HCT116 (cell line): Measurements from ENCODE around the gene RAB3B. TPM values are rescaled to one million over a fixed set of nuclear protein-coding genes. Genes with fewer than 3 reads are reported as not detected.

ENCODE experiments used
- ATAC-seq: fragments of 200-7000 bp; cut with Tn5 transposase; 2 replicates; pipeline ENCODE4 v1.9.1; 2020; ENCODE audit warnings: mild to moderate bottlenecking, moderate library complexity
- BruUV-seq: library from RNA; stranded (reverse); fragments of 400-500 nt; replicated peaks from 2 replicates; lab custom pipeline; 2021; lab: Mats Ljungman, UMichigan
- CTCF ChIA-PET: fragments of 300-600 bp; sonication (Branson Sonifier 250); formaldehyde crosslinking; loops from one replicate; lab custom pipeline; 2021; ENCODE audit warnings: antibody characterized with exemption; lab: Charles Lee
- POLR2A ChIA-PET: fragments of 300-600, 350-600 bp; sonication (Branson Sonifier 250); formaldehyde crosslinking; loops from one replicate; lab custom pipeline; 2021; ENCODE audit warnings: antibody characterized with exemption; lab: Charles Lee
- RAD21 ChIA-PET, 2 experiments: fragments of 300-600 bp; sonication (Branson Sonifier 250); formaldehyde crosslinking; loops; one replicate each; lab custom pipeline; 2023; ENCODE audit warnings: low total read pairs in 2 of 2; ENCODE audit not compliant: uncharacterized antibody in 2 of 2, unreplicated experiment in 2 of 2, low non-redundant PET in 1 of 2; lab: Charles Lee
- DNase-seq: peaks from one replicate; pipeline ENCODE4 v3.0.0-alpha.2; 2010; ENCODE audit warnings: low read depth, low spot score
- H2AFZ ChIP-seq: fragments of 200-600 bp; shearing (Covaris generic), sonication (generic); 2 replicates; pipeline ENCODE4 v1.6.1; 2017; ENCODE audit warnings: low read depth, mixed run types, mixed read lengths, antibody characterized with exemption, low read length; ENCODE audit not compliant: poor library complexity, severe bottlenecking
- H3K27ac ChIP-seq: 2 replicates; pipeline ENCODE4 v1.5.1; 2012; ENCODE audit warnings: low read depth, low read length
- H3K27me3 ChIP-seq: fragments of 200-600 bp; sonication (generic); 2 replicates; pipeline ENCODE4 v1.6.1; 2016; ENCODE audit warnings: mixed run types, low read length, mixed read lengths; ENCODE audit not compliant: insufficient read depth
- H3K36me3 ChIP-seq, 2 experiments: fragments of 200-500 bp in 1 of 2; fragments of 200-600 bp in 1 of 2; sonication (Bioruptor generic) in 1 of 2; sonication (generic) in 1 of 2; 2 replicates each; pipeline versions ENCODE4 v1.5.1 to v1.6.1; 2014 to 2016; ENCODE audit warnings: low read length in 2 of 2, inconsistent platforms in 1 of 2, mixed read lengths in 1 of 2, mixed run types in 1 of 2; ENCODE audit not compliant: insufficient read depth in 2 of 2, control insufficient read depth in 1 of 2
- H3K4me1 ChIP-seq, 2 experiments: fragments of 200-600 bp in 1 of 2; sonication (generic) in 1 of 2; 2 replicates each; pipeline versions ENCODE4 v1.5.1 to v1.6.1; 2012 to 2017; ENCODE audit warnings: low read length in 2 of 2, inconsistent platforms in 1 of 2, mild to moderate bottlenecking in 1 of 2, mixed read lengths in 1 of 2, mixed run types in 1 of 2, moderate library complexity in 1 of 2; ENCODE audit not compliant: insufficient read depth in 2 of 2, control insufficient read depth in 1 of 2
- H3K4me2 ChIP-seq: fragments of 200-600 bp; sonication (generic); 2 replicates; pipeline ENCODE4 v1.6.1; 2017; ENCODE audit warnings: mixed run types, low read length, mixed read lengths
- H3K4me3 ChIP-seq, 2 experiments: fragments of 200-600 bp in 1 of 2; sonication (generic) in 1 of 2; replicated peaks in 1 of 2; 2 replicates each; pipeline ENCODE4 v1.5.1; 2011 to 2016; ENCODE audit warnings: low read length in 2 of 2, control low read depth in 1 of 2, low read depth in 1 of 2, mild to moderate bottlenecking in 1 of 2, mixed read lengths in 1 of 2, mixed run types in 1 of 2
- H3K79me2 ChIP-seq: fragments of 200-600 bp; sonication (generic); 2 replicates; pipeline ENCODE4 v1.6.1; 2017; ENCODE audit warnings: mild to moderate bottlenecking, mixed run types, low read length, moderate library complexity, mixed read lengths; ENCODE audit not compliant: insufficient read depth
- H3K9ac ChIP-seq: fragments of 200-600 bp; sonication (generic); 2 replicates; pipeline ENCODE4 v1.6.1; 2016; ENCODE audit warnings: low read length, mixed read lengths
- H3K9me2 ChIP-seq: fragments of 200-600 bp; sonication (generic), shearing (Covaris generic); 2 replicates; pipeline ENCODE4 v1.6.1; 2017; ENCODE audit warnings: mixed run types, mild to moderate bottlenecking, moderate library complexity; ENCODE audit not compliant: insufficient read depth
- H3K9me3 ChIP-seq, 2 experiments: fragments of 200-500 bp in 1 of 2; fragments of 200-600 bp in 1 of 2; sonication (Bioruptor generic) in 1 of 2; sonication (generic) in 1 of 2; 2 replicates each; pipeline ENCODE4 v1.6.1; 2014 to 2017; ENCODE audit warnings: low read length in 2 of 2, mixed read lengths in 2 of 2, inconsistent platforms in 1 of 2, low read depth in 1 of 2, mild to moderate bottlenecking in 1 of 2, mixed run types in 1 of 2, moderate library complexity in 1 of 2; ENCODE audit not compliant: control insufficient read depth in 1 of 2, insufficient read depth in 1 of 2
- H4K20me1 ChIP-seq: fragments of 200-600 bp; sonication (generic), shearing (Covaris generic); 2 replicates; pipeline ENCODE4 v1.6.1; 2017; ENCODE audit warnings: mixed run types, mild to moderate bottlenecking, moderate library complexity; ENCODE audit not compliant: insufficient read depth
- CBX3 ChIP-seq: IDR thresholded peaks from 2 replicates; pipeline ENCODE4 v1.6.1; 2012; ENCODE audit warnings: low read depth
- CEBPB ChIP-seq: IDR thresholded peaks from 2 replicates; pipeline ENCODE4 v1.6.1; 2012; ENCODE audit warnings: low read depth
- EGR1 ChIP-seq: IDR thresholded peaks from 2 replicates; pipeline ENCODE4 v1.6.1; 2012; ENCODE audit warnings: low read depth
- EZH2phosphoT487 ChIP-seq: fragments of 200-600 bp; IDR thresholded peaks from 2 replicates; pipeline ENCODE4 v1.6.1; 2018; ENCODE audit warnings: antibody characterized with exemption, borderline replicate concordance
- FOSL1 ChIP-seq: IDR thresholded peaks from 2 replicates; pipeline ENCODE4 v1.6.1; 2012; ENCODE audit warnings: low read depth
- JUND ChIP-seq: IDR thresholded peaks from 2 replicates; pipeline ENCODE4 v1.6.1; 2012
- POLR2A ChIP-seq: IDR thresholded peaks from 2 replicates; pipeline ENCODE4 v1.7.0; 2011; ENCODE audit warnings: borderline replicate concordance; ENCODE audit not compliant: insufficient read depth, insufficient read length; ENCODE audit errors: extremely low read depth
- POLR2AphosphoS5 ChIP-seq: IDR thresholded peaks from 2 replicates; pipeline ENCODE4 v1.6.1; 2011; ENCODE audit warnings: mild to moderate bottlenecking, low read depth, low read length, moderate library complexity
- SIN3A ChIP-seq: IDR thresholded peaks from 2 replicates; pipeline ENCODE4 v1.6.1; 2012; ENCODE audit warnings: low read depth
- SP1 ChIP-seq: IDR thresholded peaks from 2 replicates; pipeline ENCODE4 v1.6.1; 2012; ENCODE audit warnings: low read depth
- SRF ChIP-seq: IDR thresholded peaks from 2 replicates; pipeline ENCODE4 v1.6.1; 2012; ENCODE audit warnings: low read depth
- TCF7L2 ChIP-seq: IDR thresholded peaks from 2 replicates; pipeline ENCODE4 v1.7.0; 2011; ENCODE audit warnings: borderline replicate concordance, inconsistent platforms; ENCODE audit not compliant: insufficient read depth, insufficient read length; ENCODE audit errors: extremely low read depth
- YY1 ChIP-seq: IDR thresholded peaks from 2 replicates; pipeline ENCODE4 v1.6.1; 2011; ENCODE audit warnings: low read length, low read depth, moderate library complexity, mild to moderate bottlenecking; ENCODE audit not compliant: insufficient replicate concordance; ENCODE audit errors: extremely low read depth
- ZFX ChIP-seq: fragments of 450-650 bp; IDR thresholded peaks from 2 replicates; pipeline ENCODE4 v1.6.1; 2017
- ZNF274 ChIP-seq: fragments of 200-500 bp; sonication (Bioruptor generic); IDR thresholded peaks from 2 replicates; pipeline ENCODE4 v1.6.1; 2014; ENCODE audit warnings: mild to moderate bottlenecking, low read depth, low read length, inconsistent platforms
- intact Hi-C: fragments of 100-400 bp; cut with micrococcal nuclease; formaldehyde crosslinking; loops from 2 replicates; pipeline ENCODE4 v1.10.0; 2022
- total RNA-seq: library from RNA; stranded (reverse); gene quantifications from one replicate; pipeline ENCODE4 v1.2.1, GENCODE V29; 2021; ENCODE audit not compliant: unreplicated experiment
- TF ChIP-seq, protein P1 (sequence below): IDR thresholded peaks from 2 replicates; pipeline ENCODE4 v1.6.1; 2012; ENCODE audit warnings: low read depth
- TF ChIP-seq, protein P2 (sequence below): IDR thresholded peaks from 2 replicates; pipeline ENCODE4 v1.6.1; 2012
- TF ChIP-seq, protein P3 (sequence below): IDR thresholded peaks from 2 replicates; pipeline ENCODE4 v1.6.1; 2011; ENCODE audit warnings: mild to moderate bottlenecking, low read length, moderate library complexity; ENCODE audit not compliant: insufficient replicate concordance; ENCODE audit errors: extremely low read depth
- TF ChIP-seq, protein P4 (sequence below), 3 experiments: fragments of 200-600 bp in 1 of 3; sonication (generic) in 1 of 3; IDR thresholded peaks in 2 of 3; conservative IDR thresholded peaks in 1 of 3; 2 replicates each; pipeline ENCODE4 v1.5.1; 2012 to 2017; ENCODE audit warnings: low read depth in 2 of 3, low read length in 2 of 3, antibody characterized with exemption in 1 of 3, borderline replicate concordance in 1 of 3, control low read depth in 1 of 3, mild to moderate bottlenecking in 1 of 3, mixed read lengths in 1 of 3, mixed run types in 1 of 3, moderate library complexity in 1 of 3; ENCODE audit not compliant: insufficient read depth in 1 of 3
- TF ChIP-seq, protein P5 (sequence below): IDR thresholded peaks from 2 replicates; pipeline ENCODE4 v1.6.1; 2012

The RAB3B gene
- total RNA-seq, 1 experiment from 2014 or later, result 15.1 TPM

DNA sequence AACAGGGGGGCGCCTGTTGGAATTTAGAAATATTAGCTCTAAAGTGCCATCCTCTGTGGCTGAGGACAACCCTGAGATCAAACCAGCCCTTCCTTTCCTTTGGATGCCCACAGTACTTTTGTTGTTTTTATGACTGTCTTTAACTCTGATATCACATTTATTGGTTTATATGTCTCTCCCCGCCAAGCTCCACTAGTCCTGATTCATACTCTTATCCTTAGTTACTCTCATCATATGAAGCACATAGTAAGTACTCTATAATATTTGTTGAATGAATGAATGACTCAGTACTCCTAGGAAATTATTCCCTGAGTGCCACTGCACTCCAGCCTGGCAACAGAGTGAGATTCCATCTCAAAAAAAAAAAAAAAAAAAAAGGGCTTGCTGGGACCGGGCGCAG, 89.3 kb downstream of the RAB3B start:
- Histone ChIP-seq H3K4me3 (no peak overlapping the region), H3K9me2 (no peaks in the 10 kb centered on the region), H3K36me3 (no peaks in the 10 kb centered on the region), H3K79me2 (no peaks in the 10 kb centered on the region), H2AFZ (no peak overlapping the region), H3K27ac (no peak overlapping the region), H3K27me3 (no peaks in the 10 kb centered on the region), H3K9ac (no peak overlapping the region), H3K9me3 (no peaks in the 10 kb centered on the region), H4K20me1 (no peaks in the 10 kb centered on the region), H3K4me2 (no peak overlapping the region), H3K4me1 (peaks cover 14 to 37% of the 10 kb centered on the region in 2 experiments)
- BruUV-seq, result no TSS peak
- intact Hi-C loops, result no loop called here
- DNase-seq, result no peak
- ATAC-seq, result no peak
- CTCF ChIA-PET, result no interaction called here
- POLR2A ChIA-PET, result no interaction called here
- RAD21 ChIA-PET, result no interaction called here
- no peak for TF ChIP-seq EZH2phosphoT487
- no peak for TF ChIP-seq ZFX
- TF ChIP-seq, protein P1, sequence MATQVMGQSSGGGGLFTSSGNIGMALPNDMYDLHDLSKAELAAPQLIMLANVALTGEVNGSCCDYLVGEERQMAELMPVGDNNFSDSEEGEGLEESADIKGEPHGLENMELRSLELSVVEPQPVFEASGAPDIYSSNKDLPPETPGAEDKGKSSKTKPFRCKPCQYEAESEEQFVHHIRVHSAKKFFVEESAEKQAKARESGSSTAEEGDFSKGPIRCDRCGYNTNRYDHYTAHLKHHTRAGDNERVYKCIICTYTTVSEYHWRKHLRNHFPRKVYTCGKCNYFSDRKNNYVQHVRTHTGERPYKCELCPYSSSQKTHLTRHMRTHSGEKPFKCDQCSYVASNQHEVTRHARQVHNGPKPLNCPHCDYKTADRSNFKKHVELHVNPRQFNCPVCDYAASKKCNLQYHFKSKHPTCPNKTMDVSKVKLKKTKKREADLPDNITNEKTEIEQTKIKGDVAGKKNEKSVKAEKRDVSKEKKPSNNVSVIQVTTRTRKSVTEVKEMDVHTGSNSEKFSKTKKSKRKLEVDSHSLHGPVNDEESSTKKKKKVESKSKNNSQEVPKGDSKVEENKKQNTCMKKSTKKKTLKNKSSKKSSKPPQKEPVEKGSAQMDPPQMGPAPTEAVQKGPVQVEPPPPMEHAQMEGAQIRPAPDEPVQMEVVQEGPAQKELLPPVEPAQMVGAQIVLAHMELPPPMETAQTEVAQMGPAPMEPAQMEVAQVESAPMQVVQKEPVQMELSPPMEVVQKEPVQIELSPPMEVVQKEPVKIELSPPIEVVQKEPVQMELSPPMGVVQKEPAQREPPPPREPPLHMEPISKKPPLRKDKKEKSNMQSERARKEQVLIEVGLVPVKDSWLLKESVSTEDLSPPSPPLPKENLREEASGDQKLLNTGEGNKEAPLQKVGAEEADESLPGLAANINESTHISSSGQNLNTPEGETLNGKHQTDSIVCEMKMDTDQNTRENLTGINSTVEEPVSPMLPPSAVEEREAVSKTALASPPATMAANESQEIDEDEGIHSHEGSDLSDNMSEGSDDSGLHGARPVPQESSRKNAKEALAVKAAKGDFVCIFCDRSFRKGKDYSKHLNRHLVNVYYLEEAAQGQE, result no peak
- TF ChIP-seq YY1, result no peak
- TF ChIP-seq SP1, result no peak
- TF ChIP-seq, protein P2, sequence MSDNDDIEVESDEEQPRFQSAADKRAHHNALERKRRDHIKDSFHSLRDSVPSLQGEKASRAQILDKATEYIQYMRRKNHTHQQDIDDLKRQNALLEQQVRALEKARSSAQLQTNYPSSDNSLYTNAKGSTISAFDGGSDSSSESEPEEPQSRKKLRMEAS, result no peak
- TF ChIP-seq TCF7L2, result no peak
- TF ChIP-seq JUND, result no peak
- TF ChIP-seq POLR2AphosphoS5, result no peak
- TF ChIP-seq POLR2A, result no peak
- no peak for TF ChIP-seq FOSL1
- no peak for TF ChIP-seq EGR1
- TF ChIP-seq, protein P3, sequence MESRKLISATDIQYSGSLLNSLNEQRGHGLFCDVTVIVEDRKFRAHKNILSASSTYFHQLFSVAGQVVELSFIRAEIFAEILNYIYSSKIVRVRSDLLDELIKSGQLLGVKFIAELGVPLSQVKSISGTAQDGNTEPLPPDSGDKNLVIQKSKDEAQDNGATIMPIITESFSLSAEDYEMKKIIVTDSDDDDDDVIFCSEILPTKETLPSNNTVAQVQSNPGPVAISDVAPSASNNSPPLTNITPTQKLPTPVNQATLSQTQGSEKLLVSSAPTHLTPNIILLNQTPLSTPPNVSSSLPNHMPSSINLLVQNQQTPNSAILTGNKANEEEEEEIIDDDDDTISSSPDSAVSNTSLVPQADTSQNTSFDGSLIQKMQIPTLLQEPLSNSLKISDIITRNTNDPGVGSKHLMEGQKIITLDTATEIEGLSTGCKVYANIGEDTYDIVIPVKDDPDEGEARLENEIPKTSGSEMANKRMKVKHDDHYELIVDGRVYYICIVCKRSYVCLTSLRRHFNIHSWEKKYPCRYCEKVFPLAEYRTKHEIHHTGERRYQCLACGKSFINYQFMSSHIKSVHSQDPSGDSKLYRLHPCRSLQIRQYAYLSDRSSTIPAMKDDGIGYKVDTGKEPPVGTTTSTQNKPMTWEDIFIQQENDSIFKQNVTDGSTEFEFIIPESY, result no peak
- TF ChIP-seq SRF, result no peak
- TF ChIP-seq CBX3, result no peak
- no peak for TF ChIP-seq SIN3A
- TF ChIP-seq, protein P4, sequence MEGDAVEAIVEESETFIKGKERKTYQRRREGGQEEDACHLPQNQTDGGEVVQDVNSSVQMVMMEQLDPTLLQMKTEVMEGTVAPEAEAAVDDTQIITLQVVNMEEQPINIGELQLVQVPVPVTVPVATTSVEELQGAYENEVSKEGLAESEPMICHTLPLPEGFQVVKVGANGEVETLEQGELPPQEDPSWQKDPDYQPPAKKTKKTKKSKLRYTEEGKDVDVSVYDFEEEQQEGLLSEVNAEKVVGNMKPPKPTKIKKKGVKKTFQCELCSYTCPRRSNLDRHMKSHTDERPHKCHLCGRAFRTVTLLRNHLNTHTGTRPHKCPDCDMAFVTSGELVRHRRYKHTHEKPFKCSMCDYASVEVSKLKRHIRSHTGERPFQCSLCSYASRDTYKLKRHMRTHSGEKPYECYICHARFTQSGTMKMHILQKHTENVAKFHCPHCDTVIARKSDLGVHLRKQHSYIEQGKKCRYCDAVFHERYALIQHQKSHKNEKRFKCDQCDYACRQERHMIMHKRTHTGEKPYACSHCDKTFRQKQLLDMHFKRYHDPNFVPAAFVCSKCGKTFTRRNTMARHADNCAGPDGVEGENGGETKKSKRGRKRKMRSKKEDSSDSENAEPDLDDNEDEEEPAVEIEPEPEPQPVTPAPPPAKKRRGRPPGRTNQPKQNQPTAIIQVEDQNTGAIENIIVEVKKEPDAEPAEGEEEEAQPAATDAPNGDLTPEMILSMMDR (IDR thresholded peaks at IDR 0.05 in 2 of 3, conservative IDR thresholded peaks at IDR 0.05 in 1 of 3; ENCODE audit: borderline replicate concordance in 1 of 3, insufficient read depth in 1 of 3, low read depth in 2 of 3, low read length in 2 of 3), result no peak
- TF ChIP-seq CEBPB, result no peak
- TF ChIP-seq ZNF274, result no peak
- TF ChIP-seq, protein P5, sequence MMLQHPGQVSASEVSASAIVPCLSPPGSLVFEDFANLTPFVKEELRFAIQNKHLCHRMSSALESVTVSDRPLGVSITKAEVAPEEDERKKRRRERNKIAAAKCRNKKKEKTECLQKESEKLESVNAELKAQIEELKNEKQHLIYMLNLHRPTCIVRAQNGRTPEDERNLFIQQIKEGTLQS, result no peak
